Transverse colon (tissue), 4 donors: ENCODE measurements around the gene CIAO2A.

Experiments
- EP300 ChIP-seq: sonication (generic); formaldehyde crosslinking; IDR thresholded peaks from one replicate; pipeline ENCODE4 v1.6.1; 2017; ENCODE audit warnings: antibody characterized with exemption, low read depth
- POLR2A ChIP-seq: fragments of 450-650 bp; IDR thresholded peaks from one replicate; pipeline ENCODE4 v1.6.1; 2016; ENCODE audit warnings: antibody characterized with exemption, mild to moderate bottlenecking, moderate library complexity
- POLR2AphosphoS5 ChIP-seq, 3 donors: sonication (generic); formaldehyde crosslinking; IDR thresholded peaks; one replicate each; pipeline ENCODE4 v1.6.1; 2016; ENCODE audit warnings: antibody characterized with exemption in 3 of 3
- TF ChIP-seq, protein P1 (sequence below), 5 experiments: fragments of 200-600 bp in 3 of 5; fragments of 450-650 bp in 2 of 5; sonication (generic) in 3 of 5; IDR thresholded peaks; 1 replicate in 2 of 5; 2 replicates in 3 of 5; pipeline ENCODE4 v1.5.1; 2016 to 2017; ENCODE audit warnings: antibody characterized with exemption in 5 of 5, inconsistent platforms in 3 of 5, mild to moderate bottlenecking in 2 of 5, moderate library complexity in 1 of 5

DNA sequence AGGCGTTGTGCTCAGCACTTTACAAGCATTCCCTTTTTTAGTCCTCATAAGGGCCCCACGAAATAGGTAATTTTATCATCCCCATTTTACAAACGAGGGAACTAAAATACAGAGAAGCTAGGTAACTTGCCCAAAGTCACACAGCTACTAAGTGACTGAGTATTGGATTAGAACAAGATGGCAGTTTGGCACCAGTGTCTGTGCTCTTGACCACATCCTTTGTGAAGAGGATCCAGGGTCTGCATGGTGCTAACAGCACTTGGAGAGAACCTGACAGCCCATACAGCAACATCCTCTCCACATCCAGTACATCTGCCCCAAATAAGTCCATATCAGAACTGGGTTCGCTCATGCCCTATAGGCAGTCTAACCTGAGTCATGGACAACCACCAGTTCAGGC is 25.5 kb downstream of the CIAO2A start:
- no peak for TF ChIP-seq POLR2A
- TF ChIP-seq, protein P1, sequence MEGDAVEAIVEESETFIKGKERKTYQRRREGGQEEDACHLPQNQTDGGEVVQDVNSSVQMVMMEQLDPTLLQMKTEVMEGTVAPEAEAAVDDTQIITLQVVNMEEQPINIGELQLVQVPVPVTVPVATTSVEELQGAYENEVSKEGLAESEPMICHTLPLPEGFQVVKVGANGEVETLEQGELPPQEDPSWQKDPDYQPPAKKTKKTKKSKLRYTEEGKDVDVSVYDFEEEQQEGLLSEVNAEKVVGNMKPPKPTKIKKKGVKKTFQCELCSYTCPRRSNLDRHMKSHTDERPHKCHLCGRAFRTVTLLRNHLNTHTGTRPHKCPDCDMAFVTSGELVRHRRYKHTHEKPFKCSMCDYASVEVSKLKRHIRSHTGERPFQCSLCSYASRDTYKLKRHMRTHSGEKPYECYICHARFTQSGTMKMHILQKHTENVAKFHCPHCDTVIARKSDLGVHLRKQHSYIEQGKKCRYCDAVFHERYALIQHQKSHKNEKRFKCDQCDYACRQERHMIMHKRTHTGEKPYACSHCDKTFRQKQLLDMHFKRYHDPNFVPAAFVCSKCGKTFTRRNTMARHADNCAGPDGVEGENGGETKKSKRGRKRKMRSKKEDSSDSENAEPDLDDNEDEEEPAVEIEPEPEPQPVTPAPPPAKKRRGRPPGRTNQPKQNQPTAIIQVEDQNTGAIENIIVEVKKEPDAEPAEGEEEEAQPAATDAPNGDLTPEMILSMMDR (IDR thresholded peaks at IDR 0.05): no peak
- no peak for TF ChIP-seq POLR2AphosphoS5 (IDR thresholded peaks at IDR 0.05)
- no peak for TF ChIP-seq EP300
